ENCODE measurements around the gene OAS1.

OAS1 gene

DNA sequence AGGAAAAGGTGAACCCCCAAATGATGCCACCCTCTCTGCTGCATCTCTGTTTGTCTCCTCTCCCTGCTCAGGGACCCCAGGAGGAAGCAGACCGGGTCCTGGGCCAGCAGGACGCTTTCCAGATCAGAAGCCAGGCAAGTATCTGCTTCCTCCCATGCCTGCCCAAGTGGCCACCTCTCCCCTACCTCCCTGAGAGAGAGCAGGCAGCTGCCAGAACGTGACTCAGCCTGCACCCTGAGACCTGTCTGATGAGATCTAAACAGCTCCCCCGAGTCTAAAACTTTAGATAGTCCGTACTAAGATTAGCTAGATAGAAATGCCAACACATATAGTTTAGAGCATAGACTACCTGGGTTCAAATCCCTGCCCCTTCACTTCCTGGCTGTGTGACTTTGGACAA is 31.2 kb upstream of the OAS1 start:
- CTCF ChIA-PET = no interaction called here
- POLR2A ChIA-PET = no interaction called here
- TF ChIP-seq, protein P1, sequence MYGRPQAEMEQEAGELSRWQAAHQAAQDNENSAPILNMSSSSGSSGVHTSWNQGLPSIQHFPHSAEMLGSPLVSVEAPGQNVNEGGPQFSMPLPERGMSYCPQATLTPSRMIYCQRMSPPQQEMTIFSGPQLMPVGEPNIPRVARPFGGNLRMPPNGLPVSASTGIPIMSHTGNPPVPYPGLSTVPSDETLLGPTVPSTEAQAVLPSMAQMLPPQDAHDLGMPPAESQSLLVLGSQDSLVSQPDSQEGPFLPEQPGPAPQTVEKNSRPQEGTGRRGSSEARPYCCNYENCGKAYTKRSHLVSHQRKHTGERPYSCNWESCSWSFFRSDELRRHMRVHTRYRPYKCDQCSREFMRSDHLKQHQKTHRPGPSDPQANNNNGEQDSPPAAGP (tag by site-specific recombination; IDR thresholded peaks at IDR 0.05) = no peak
- TF ChIP-seq ZNF10 (tag by site-specific recombination; IDR thresholded peaks at IDR 0.05) (no peak), ZNF24 (tag by site-specific recombination; IDR thresholded peaks at IDR 0.05) (no peak), ZNF654 (tag by site-specific recombination; IDR thresholded peaks at IDR 0.05; ENCODE audit: low read depth) (no peak), ZNF155 (tag by site-specific recombination; IDR thresholded peaks at IDR 0.05) (no peak), ZNF114 (tag by site-specific recombination; IDR thresholded peaks at IDR 0.05) (no peak), ZNF555 (tag by site-specific recombination; conservative IDR thresholded peaks at IDR 0.05) (no peak), ZFP3 (tag by site-specific recombination; IDR thresholded peaks at IDR 0.05; ENCODE audit: low read depth) (no peak), ZNF585B (tag by site-specific recombination; IDR thresholded peaks at IDR 0.05) (no peak), ZNF350 (tag by site-specific recombination; IDR thresholded peaks at IDR 0.05) (no peak), ZNF510 (tag by site-specific recombination; IDR thresholded peaks at IDR 0.05; ENCODE audit: insufficient replicate concordance) (no peak), ZNF785 (tag by site-specific recombination; IDR thresholded peaks at IDR 0.05) (no peak), WT1 (tag by site-specific recombination; IDR thresholded peaks at IDR 0.05) (no peak), ZNF623 (tag by site-specific recombination; IDR thresholded peaks at IDR 0.05) (no peak), ZSCAN18 (tag by site-specific recombination; IDR thresholded peaks at IDR 0.05) (no peak)

DNA sequence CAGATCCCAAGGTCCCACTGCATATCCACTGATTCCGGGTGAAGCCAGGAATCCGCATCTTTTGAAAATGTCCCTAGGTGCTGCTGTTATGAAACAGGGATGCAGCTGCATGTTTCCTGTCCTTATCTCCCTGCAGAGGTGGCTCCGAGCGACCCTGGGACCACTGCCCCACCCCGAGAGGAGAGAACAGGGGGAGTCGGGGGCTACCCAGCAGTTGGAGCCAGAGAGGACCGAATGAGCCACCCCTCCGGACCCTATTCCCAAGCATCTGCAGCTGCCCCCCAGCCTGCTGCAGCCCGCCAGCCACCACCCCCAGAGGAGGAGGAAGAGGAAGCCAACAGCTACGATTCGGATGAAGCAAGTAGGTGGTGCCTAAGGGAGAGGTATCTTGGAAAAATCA is 30.3 kb upstream of the OAS1 start:
- TF ChIP-seq ZNF2 (tag by site-specific recombination; IDR thresholded peaks at IDR 0.05) (no peak), KLF8 (tag by site-specific recombination; IDR thresholded peaks at IDR 0.05) (no peak), ZBTB10 (tag by site-specific recombination; IDR thresholded peaks at IDR 0.05) (no peak), ZNF510 (tag by site-specific recombination; IDR thresholded peaks at IDR 0.05; ENCODE audit: insufficient replicate concordance) (no peak), ZNF658 (tag by site-specific recombination; IDR thresholded peaks at IDR 0.05) (no peak), ZSCAN30 (tag by site-specific recombination; IDR thresholded peaks at IDR 0.05) (no peak), ZNF175 (tag by site-specific recombination; IDR thresholded peaks at IDR 0.05) (no peak)
- TF ChIP-seq, protein P2, sequence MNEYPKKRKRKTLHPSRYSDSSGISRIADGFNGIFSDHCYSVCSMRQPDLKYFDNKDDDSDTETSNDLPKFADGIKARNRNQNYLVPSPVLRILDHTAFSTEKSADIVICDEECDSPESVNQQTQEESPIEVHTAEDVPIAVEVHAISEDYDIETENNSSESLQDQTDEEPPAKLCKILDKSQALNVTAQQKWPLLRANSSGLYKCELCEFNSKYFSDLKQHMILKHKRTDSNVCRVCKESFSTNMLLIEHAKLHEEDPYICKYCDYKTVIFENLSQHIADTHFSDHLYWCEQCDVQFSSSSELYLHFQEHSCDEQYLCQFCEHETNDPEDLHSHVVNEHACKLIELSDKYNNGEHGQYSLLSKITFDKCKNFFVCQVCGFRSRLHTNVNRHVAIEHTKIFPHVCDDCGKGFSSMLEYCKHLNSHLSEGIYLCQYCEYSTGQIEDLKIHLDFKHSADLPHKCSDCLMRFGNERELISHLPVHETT (tag by site-specific recombination; IDR thresholded peaks at IDR 0.05) = no peak
- H3K27ac ChIP-seq (ENCODE audit: extremely low read depth, low read depth, low read length) = no peak overlapping the region
- no peaks in the 10 kb centered on the region for H3K4me1 ChIP-seq (ENCODE audit: control insufficient read depth, insufficient read depth, low read length)
- H3K36me3 ChIP-seq (ENCODE audit: control insufficient read depth in 2 of 2, insufficient read depth in 1 of 2, low read length in 2 of 2) = no peaks in the 10 kb centered on the region
- ChIA-PET CTCF (interaction anchor here (0.5 kb wide), 1 partner anchor 24 kb away, joined by 3 read pairs; no protein-coding TSS in a partner anchor), POLR2A (no interaction called here)
- H3K4me3 ChIP-seq (ENCODE audit: low read depth, low read length) = no peak overlapping the region
- no peaks in the 10 kb centered on the region for H3K9me3 ChIP-seq (ENCODE audit: control insufficient read depth, insufficient read depth, low read depth, low read length)

More for the DNA sequence above, 31.2 kb upstream of the OAS1 start:
- H3K27ac ChIP-seq (ENCODE audit: extremely low read depth, low read depth, low read length) = no peak overlapping the region
- H3K9me3 ChIP-seq (ENCODE audit: control insufficient read depth, insufficient read depth, low read depth, low read length) = no peaks in the 10 kb centered on the region
- H3K4me1 ChIP-seq (ENCODE audit: control insufficient read depth, insufficient read depth, low read length) = no peaks in the 10 kb centered on the region
- no peaks in the 10 kb centered on the region for H3K36me3 ChIP-seq (ENCODE audit: control insufficient read depth in 2 of 2, insufficient read depth in 1 of 2, low read length in 2 of 2)
- H3K4me3 ChIP-seq (ENCODE audit: low read depth, low read length) = no peak overlapping the region
